Central memory CD8-positive, alpha-beta T cell (primary cell): ENCODE results near the gene OSR1.

Experiments used
- ATAC-seq: fragments of 150-1000 bp; cut with Tn5 transposase; replicated peaks from 2 replicates; pipeline ENCODE4 v1.10.0; 2022; ENCODE audit warnings: mild to moderate bottlenecking, moderate FRiP score, moderate number of reproducible peaks; ENCODE audit not compliant: poor library complexity, severe bottlenecking; ENCODE audit errors: extremely low read depth
- DNase-seq, 2 donors: peaks; one replicate each; pipeline ENCODE4 v3.0.0; 2021; ENCODE audit warnings: low spot score in 2 of 2
- H3K27ac Mint-ChIP-seq: one replicate; pipeline ENCODE4 v1.8.0; 2022; ENCODE audit warnings: low read depth, mild to moderate bottlenecking, moderate library complexity, mixed read lengths
- H3K27me3 Mint-ChIP-seq: one replicate; pipeline ENCODE4 v1.8.0; 2022; ENCODE audit warnings: mixed read lengths
- H3K36me3 Mint-ChIP-seq: one replicate; pipeline ENCODE4 v1.8.0; 2022; ENCODE audit warnings: mild to moderate bottlenecking, moderate library complexity, mixed read lengths; ENCODE audit not compliant: insufficient read depth
- H3K4me1 Mint-ChIP-seq: one replicate; pipeline ENCODE4 v1.8.0; 2022; ENCODE audit warnings: mixed read lengths
- H3K4me3 Mint-ChIP-seq: one replicate; pipeline ENCODE4 v1.8.0; 2022; ENCODE audit warnings: mild to moderate bottlenecking, moderate library complexity, mixed read lengths
- H3K9me3 Mint-ChIP-seq: one replicate; pipeline ENCODE4 v1.8.0; 2022; ENCODE audit warnings: mixed read lengths

Gene OSR1

GRCh38 chr2:19355931-19356544, 2.4 kb downstream of the OSR1 start:
- no peak for ATAC-seq
- Mint-ChIP-seq H3K27ac (no peak overlapping the region), H3K27me3 (peaks cover 95% of the 10 kb centered on the region), H3K4me1 (peaks cover 27% of the 10 kb centered on the region), H3K9me3 (no peaks in the 10 kb centered on the region), H3K4me3 (peak overlapping the region; percentile 66), H3K36me3 (peaks cover 12% of the 10 kb centered on the region)
- DNase-seq = no peak

GRCh38 chr2:19355416-19355821, 3.0 kb downstream of the OSR1 start:
- DNase-seq (no peak), ATAC-seq (no peak)
- no peaks in the 10 kb centered on the region for H3K9me3 Mint-ChIP-seq
- no peak overlapping the region for H3K4me3 Mint-ChIP-seq
- peaks cover 14% of the 10 kb centered on the region for H3K36me3 Mint-ChIP-seq
- peaks cover 95% of the 10 kb centered on the region for H3K27me3 Mint-ChIP-seq
- H3K4me1 Mint-ChIP-seq = peaks cover 26% of the 10 kb centered on the region
- no peak overlapping the region for H3K27ac Mint-ChIP-seq

GRCh38 chr2:19355014-19355405, 3.4 kb downstream of the OSR1 start:
- H3K4me3 Mint-ChIP-seq = no peak overlapping the region
- ATAC-seq (no peak), DNase-seq (no peak)
- peaks cover 26% of the 10 kb centered on the region for H3K4me1 Mint-ChIP-seq
- H3K9me3 Mint-ChIP-seq = no peaks in the 10 kb centered on the region
- no peak overlapping the region for H3K27ac Mint-ChIP-seq
- H3K27me3 Mint-ChIP-seq = peaks cover 95% of the 10 kb centered on the region
- H3K36me3 Mint-ChIP-seq = peaks cover 14% of the 10 kb centered on the region

GRCh38 chr2:19353721-19354050, 4.7 kb downstream of the OSR1 start:
- no peak overlapping the region for H3K27ac Mint-ChIP-seq
- no peaks in the 10 kb centered on the region for H3K9me3 Mint-ChIP-seq
- H3K36me3 Mint-ChIP-seq = peaks cover 20% of the 10 kb centered on the region
- H3K4me3 Mint-ChIP-seq = no peak overlapping the region
- ATAC-seq (no peak), DNase-seq (no peak)
- H3K4me1 Mint-ChIP-seq = peaks cover 26% of the 10 kb centered on the region
- H3K27me3 Mint-ChIP-seq = peaks cover 96% of the 10 kb centered on the region

- ATAC-seq (no peak), DNase-seq (no peak)
- Mint-ChIP-seq H3K36me3 (peaks cover 23% of the 10 kb centered on the region), H3K4me3 (no peak overlapping the region), H3K27me3 (peaks cover 100% of the 10 kb centered on the region), H3K9me3 (no peaks in the 10 kb centered on the region), H3K4me1 (peaks cover 30% of the 10 kb centered on the region), H3K27ac (no peak overlapping the region)
Observed at GRCh38 chr2:19352946-19353720, 5.3 kb downstream of the OSR1 start.

- no peak for ATAC-seq
- no peak overlapping the region for H3K4me3 Mint-ChIP-seq
- no peak overlapping the region for H3K27ac Mint-ChIP-seq
- no peak for DNase-seq
- H3K4me1 Mint-ChIP-seq = peaks cover 30% of the 10 kb centered on the region
- no peaks in the 10 kb centered on the region for H3K9me3 Mint-ChIP-seq
- peaks cover 33% of the 10 kb centered on the region for H3K36me3 Mint-ChIP-seq
- H3K27me3 Mint-ChIP-seq = peaks cover 93% of the 10 kb centered on the region
Observed at GRCh38 chr2:19351899-19352697, 6.3 kb downstream of the OSR1 start.

- Mint-ChIP-seq H3K4me1 (peaks cover 28% of the 10 kb centered on the region), H3K27ac (no peak overlapping the region)
- no peak for DNase-seq
Observed at GRCh38 chr2:19351499-19351898, 6.9 kb downstream of the OSR1 start.

GRCh38 chr2:19350678-19351401, 7.6 kb downstream of the OSR1 start:
- Mint-ChIP-seq H3K9me3 (no peaks in the 10 kb centered on the region), H3K4me3 (peak overlapping the region; percentile 18), H3K27me3 (peaks cover 80% of the 10 kb centered on the region), H3K4me1 (peaks cover 23% of the 10 kb centered on the region), H3K36me3 (peaks cover 32% of the 10 kb centered on the region), H3K27ac (no peak overlapping the region)
- DNase-seq (no peak), ATAC-seq (no peak)

More at GRCh38 chr2:19351499-19351898, 6.9 kb downstream of the OSR1 start:
- no peaks in the 10 kb centered on the region for H3K9me3 Mint-ChIP-seq
- ATAC-seq = no peak
- peaks cover 87% of the 10 kb centered on the region for H3K27me3 Mint-ChIP-seq
- H3K36me3 Mint-ChIP-seq = peaks cover 35% of the 10 kb centered on the region
- peak overlapping the region; percentile 18 for H3K4me3 Mint-ChIP-seq

- peaks cover 32% of the 10 kb centered on the region for H3K36me3 Mint-ChIP-seq
- peaks cover 73% of the 10 kb centered on the region for H3K27me3 Mint-ChIP-seq
- ATAC-seq = no peak
- H3K4me3 Mint-ChIP-seq = peak overlapping the region; percentile 40
- DNase-seq = no peak
- no peaks in the 10 kb centered on the region for H3K9me3 Mint-ChIP-seq
- H3K4me1 Mint-ChIP-seq = peaks cover 23% of the 10 kb centered on the region
- peak overlapping the region; percentile 98 for H3K27ac Mint-ChIP-seq
Observed at GRCh38 chr2:19349911-19350677, 8.3 kb downstream of the OSR1 start.

GRCh38 chr2:19348692-19349091, 9.7 kb downstream of the OSR1 start:
- H3K4me3 Mint-ChIP-seq = peak overlapping the region; percentile 90
- no peak for DNase-seq
- peaks cover 59% of the 10 kb centered on the region for H3K27me3 Mint-ChIP-seq
- H3K36me3 Mint-ChIP-seq = peaks cover 30% of the 10 kb centered on the region
- no peaks in the 10 kb centered on the region for H3K9me3 Mint-ChIP-seq
- H3K4me1 Mint-ChIP-seq = peaks cover 23% of the 10 kb centered on the region
- no peak for ATAC-seq
- H3K27ac Mint-ChIP-seq = peak overlapping the region; percentile 98

- H3K36me3 Mint-ChIP-seq = peaks cover 30% of the 10 kb centered on the region
Observed at GRCh38 chr2:19347619-19348562, 10.5 kb downstream of the OSR1 start.

More at GRCh38 chr2:19347619-19348562, 10.5 kb downstream of the OSR1 start:
- Mint-ChIP-seq H3K27me3 (peaks cover 51% of the 10 kb centered on the region), H3K9me3 (no peaks in the 10 kb centered on the region), H3K4me1 (peaks cover 23% of the 10 kb centered on the region), H3K27ac (peak overlapping the region; percentile 98), H3K4me3 (peak overlapping the region; percentile 90)
- ATAC-seq = peak; percentile 88
- peak; percentile 98 to 100 for DNase-seq
